Endothelial cell of umbilical vein (primary cell): ENCODE measurements around the gene CHRD. TPM values are rescaled to one million over a fixed set of nuclear protein-coding genes. Genes with fewer than 3 reads are reported as not detected.

Experiments
- BruUV-seq: library from RNA; stranded (reverse); fragments of 400-500 nt; replicated peaks from 2 replicates; lab custom pipeline; 2021; lab: Mats Ljungman, UMichigan
- CTCF ChIA-PET: fragments of 300-600, 350-600 bp; sonication (Branson Sonifier 250); formaldehyde crosslinking; loops from one replicate; lab custom pipeline; 2021; ENCODE audit warnings: antibody characterized with exemption, inconsistent platforms; lab: Charles Lee
- POLR2A ChIA-PET: fragments of 300-600, 350-600 bp; sonication (Branson Sonifier 250); formaldehyde crosslinking; loops from one replicate; lab custom pipeline; 2021; ENCODE audit warnings: antibody characterized with exemption, inconsistent platforms; lab: Charles Lee
- DNase-seq: peaks from one replicate; pipeline ENCODE4 v3.0.0-alpha.2; 2011; ENCODE audit warnings: low read depth, low spot score
- FAIRE-seq: peaks from 2 replicates; lab custom pipeline; 2011; peaks lifted over from hg19 to GRCh38; lab: Jason Lieb, UNC
- H2AFZ ChIP-seq: 2 replicates; pipeline ENCODE4 v1.6.0; 2012; ENCODE audit warnings: low read depth, low read length, control low read depth, inconsistent platforms
- H3K27ac ChIP-seq: 2 replicates; pipeline ENCODE4 v1.5.1; 2011; ENCODE audit warnings: low read depth, mild to moderate bottlenecking, control low read depth, low read length, moderate library complexity; ENCODE audit not compliant: insufficient read depth
- H3K27me3 ChIP-seq, 2 experiments: 2 replicates each; pipeline versions ENCODE4 v1.6.0 to v1.6.1; 2011; ENCODE audit warnings: low read length in 2 of 2, mixed read lengths in 1 of 2; ENCODE audit not compliant: control insufficient read depth in 2 of 2, insufficient read depth in 2 of 2
- H3K36me3 ChIP-seq, 2 experiments: 2 replicates in 1 of 2; 3 replicates in 1 of 2; pipeline ENCODE4 v1.5.1; 2011; ENCODE audit warnings: low read length in 2 of 2, mild to moderate bottlenecking in 1 of 2, moderate library complexity in 1 of 2; ENCODE audit not compliant: control insufficient read depth in 2 of 2, insufficient read depth in 2 of 2; ENCODE audit errors: extremely low read depth in 1 of 2
- H3K4me1 ChIP-seq: 3 replicates; pipeline ENCODE4 v1.5.1; 2011; ENCODE audit warnings: mild to moderate bottlenecking, low read length; ENCODE audit not compliant: control insufficient read depth, insufficient read depth; ENCODE audit errors: extremely low read depth
- H3K4me2 ChIP-seq: 2 replicates; pipeline ENCODE4 v1.6.1; 2011; ENCODE audit warnings: low read length, control low read depth, mixed read lengths; ENCODE audit not compliant: insufficient read depth
- H3K4me3 ChIP-seq, 3 experiments: fragments of 200-600 bp in 1 of 3; sonication (generic), shearing (Covaris generic) in 1 of 3; replicated peaks in 1 of 3; 2 replicates each; pipeline ENCODE4 v1.5.1; 2011 to 2016; ENCODE audit warnings: control low read depth in 3 of 3, low read length in 3 of 3, mild to moderate bottlenecking in 2 of 3, inconsistent platforms in 1 of 3, low read depth in 1 of 3, moderate library complexity in 1 of 3; ENCODE audit not compliant: insufficient read depth in 1 of 3
- H3K79me2 ChIP-seq: 2 replicates; pipeline ENCODE4 v1.6.0; 2012; ENCODE audit warnings: low read length, inconsistent platforms; ENCODE audit not compliant: control insufficient read depth, insufficient read depth
- H3K9ac ChIP-seq: replicated peaks from 2 replicates; pipeline ENCODE3; 2011; ENCODE audit warnings: low read length, control low read depth; ENCODE audit not compliant: insufficient read depth; ENCODE audit errors: extremely low read depth
- H3K9me1 ChIP-seq: replicated peaks from 3 replicates; pipeline ENCODE4 v1.6.0; 2011; ENCODE audit warnings: mild to moderate bottlenecking, low read length; ENCODE audit not compliant: control insufficient read depth, insufficient read depth; ENCODE audit errors: extremely low read depth
- H3K9me3 ChIP-seq: replicated peaks from 2 replicates; pipeline ENCODE4 v1.5.1; 2012; ENCODE audit warnings: low read length, inconsistent platforms; ENCODE audit not compliant: control insufficient read depth, insufficient read depth
- H4K20me1 ChIP-seq: replicated peaks from 2 replicates; pipeline ENCODE3; 2011; ENCODE audit warnings: mild to moderate bottlenecking, low read length; ENCODE audit not compliant: control insufficient read depth, insufficient read depth; ENCODE audit errors: extremely low read depth
- CTCF ChIP-seq, 2 donors: IDR thresholded peaks; 1 replicate in 1 of 2; 2 replicates in 1 of 2; pipeline ENCODE4 v1.5.1; 2011; ENCODE audit warnings: low read length in 2 of 2, mild to moderate bottlenecking in 2 of 2, moderate library complexity in 2 of 2, control low read depth in 1 of 2, inconsistent platforms in 1 of 2, low read depth in 1 of 2; ENCODE audit not compliant: insufficient read depth in 1 of 2; ENCODE audit errors: extremely low read depth in 1 of 2
- EZH2 ChIP-seq: IDR thresholded peaks from 2 replicates; pipeline ENCODE4 v1.6.1; 2012; ENCODE audit warnings: borderline replicate concordance, low read depth, mild to moderate bottlenecking, moderate library complexity, low read length, inconsistent platforms; ENCODE audit not compliant: severe bottlenecking
- FOS ChIP-seq: IDR thresholded peaks from 2 replicates; pipeline ENCODE4 v1.6.1; 2011; ENCODE audit warnings: mild to moderate bottlenecking, low read length, moderate library complexity, borderline replicate concordance; ENCODE audit not compliant: insufficient read depth
- GATA2 ChIP-seq: IDR thresholded peaks from 2 replicates; pipeline ENCODE4 v1.7.0; 2011; ENCODE audit warnings: low read depth, mild to moderate bottlenecking, moderate library complexity, mixed read lengths, low read length; ENCODE audit not compliant: insufficient read length, insufficient read depth
- JUN ChIP-seq: IDR thresholded peaks from 2 replicates; pipeline ENCODE4 v1.6.1; 2011; ENCODE audit warnings: borderline replicate concordance, low read depth; ENCODE audit not compliant: insufficient read length, insufficient read depth
- MAX ChIP-seq: IDR thresholded peaks from 2 replicates; pipeline ENCODE4 v1.6.1; 2011; ENCODE audit not compliant: insufficient read depth, insufficient read length
- MYC ChIP-seq: IDR thresholded peaks from one replicate; pipeline ENCODE4 v1.6.1; 2011; ENCODE audit warnings: mild to moderate bottlenecking, low read depth, low read length
- POLR2A ChIP-seq: IDR thresholded peaks from 2 replicates; pipeline ENCODE4 v1.6.1; 2012; ENCODE audit warnings: low read depth, mild to moderate bottlenecking, control low read depth, low read length
- POLR2AphosphoS5 ChIP-seq: IDR thresholded peaks from 2 replicates; pipeline ENCODE4 v1.6.1; 2012; ENCODE audit warnings: low read depth, mild to moderate bottlenecking, control low read depth, low read length, moderate library complexity; ENCODE audit not compliant: insufficient read depth
- dilution Hi-C: fragments of 300-500 bp; cut with MboI; formaldehyde crosslinking; loops from one replicate; pipeline ENCODE4 v1.15.0; 2019; ENCODE audit warnings: low sequenced_read_pairs; ENCODE audit not compliant: extremely low pct_ligation_motif_present
- intact Hi-C: fragments of 100-400 bp; cut with micrococcal nuclease; formaldehyde crosslinking; loops from one replicate; pipeline ENCODE4 v1.10.0; 2022
- polyA plus RNA-seq, 4 experiments: library from polyadenylated mRNA; depleted of rRNA in 3 of 4; stranded (reverse) in 3 of 4; unstranded in 1 of 4; fragments of >200 nt; gene quantifications; 2 replicates each; pipeline versions ENCODE4 v1.2.1 to v1.2.3, GENCODE V29; 2011 to 2012; ENCODE audit warnings: missing spikeins in 1 of 4
- total RNA-seq: library from RNA; stranded (reverse); gene quantifications from 2 replicates; pipeline ENCODE4 v1.2.3, GENCODE V29; 2021

Gene CHRD
- total and polyA plus RNA-seq, 2 donors (not counting 3 experiments of a cell fraction or from before 2014, with no cell fraction given): 0.40 to 0.54 TPM

- Histone ChIP-seq H2AFZ (no peak overlapping the region), H3K9me3 (no peaks in the 10 kb centered on the region), H3K9me1 (no peaks in the 10 kb centered on the region), H3K36me3 (no peaks in the 10 kb centered on the region), H3K4me1 (no peaks in the 10 kb centered on the region), H3K79me2 (no peaks in the 10 kb centered on the region), H3K27me3 (peaks cover 12 to 18% of the 10 kb centered on the region in 2 experiments), H3K27ac (no peak overlapping the region), H4K20me1 (no peaks in the 10 kb centered on the region), H3K4me3 (no peak overlapping the region), H3K9ac (no peak overlapping the region), H3K4me2 (no peak overlapping the region)
- intact Hi-C loops (no loop called here), dilution Hi-C loops (no loop called here)
- TF ChIP-seq JUN (no peak), GATA2 (no peak), EZH2 (no peak), POLR2AphosphoS5 (no peak), MAX (no peak), CTCF (IDR thresholded peaks at IDR 0.05; ENCODE audit: extremely low read depth in 1 of 2, insufficient read depth in 1 of 2, low read depth in 1 of 2, low read length in 2 of 2) (no peak), MYC (no peak), POLR2A (no peak), FOS (no peak)
- BruUV-seq: no TSS peak
- ChIA-PET POLR2A (no interaction called here), CTCF (interaction anchor here (1.6 to 6.9 kb wide), 2 partner anchors 16 to 153 kb away, joined by 4 to 52 read pairs; no protein-coding TSS in a partner anchor)
- DNase-seq (no peak), FAIRE-seq (no peak)
Measured at GRCh38 chr3:184388936-184389230, 9.0 kb downstream of the CHRD start.
